A549 (cell line): ENCODE measurements around the gene NEDD8. TPM values are rescaled to one million over a fixed set of nuclear protein-coding genes. Genes with fewer than 3 reads are reported as not detected.
A peak's percentile ranks its signal among the peaks of the same experiment; 100 is the strongest.

Experiments
- ATAC-seq, 2 experiments: fragments of 200-7000 bp in 1 of 2; fragments of >200 bp in 1 of 2; cut with Nextera tagmentation in 1 of 2; cut with Tn5 transposase in 1 of 2; 3 replicates each; pipeline versions ENCODE4 v1.8.0 to v1.9.1; 2018 to 2020; ENCODE audit warnings: mild to moderate bottlenecking in 1 of 2, moderate library complexity in 1 of 2
- CTCF ChIA-PET: fragments of 300-600 bp; sonication (Branson Sonifier 250); formaldehyde crosslinking; extraction: SDS; loops from one replicate; lab custom pipeline; 2021; ENCODE audit warnings: antibody characterized with exemption, inconsistent platforms; lab: Yijun Ruan, JAX
- POLR2A ChIA-PET: fragments of 350-600 bp; formaldehyde crosslinking; extraction: SDS; loops from one replicate; lab custom pipeline; 2021; ENCODE audit warnings: antibody characterized with exemption, inconsistent platforms; lab: Yijun Ruan, JAX
- DNase-seq, 2 experiments: peaks; one replicate each; pipeline versions ENCODE4 v3.0.0 to v3.0.0-alpha.2; 2011 to 2016; ENCODE audit warnings: low read depth in 1 of 2, low spot score in 1 of 2
- FAIRE-seq: peaks from 2 replicates; lab custom pipeline; 2011; peaks lifted over from hg19 to GRCh38; lab: Jason Lieb, UNC
- H3K27ac ChIP-seq, 2 experiments: fragments of >200 bp; sonication (Bioruptor Twin); formaldehyde crosslinking; 3 replicates each; pipeline ENCODE4 v1.5.1; 2016 to 2017
- H3K4me1 ChIP-seq: fragments of >200 bp; sonication (Bioruptor Twin); formaldehyde crosslinking; 3 replicates; pipeline ENCODE4 v1.6.1; 2016
- H3K4me2 ChIP-seq: fragments of >200 bp; sonication (Bioruptor Twin); formaldehyde crosslinking; 3 replicates; pipeline ENCODE4 v1.6.1; 2016
- H3K4me3 ChIP-seq: fragments of >200 bp; sonication (Bioruptor Twin); formaldehyde crosslinking; 3 replicates; pipeline ENCODE4 v1.5.1; 2016
- H3K9me3 ChIP-seq: fragments of >200 bp; sonication (Bioruptor Twin); formaldehyde crosslinking; 3 replicates; pipeline ENCODE4 v1.6.1; 2016
- CBX2 ChIP-seq: fragments of 200-600 bp; sonication (generic); IDR thresholded peaks from 2 replicates; pipeline ENCODE4 v1.6.1; 2016; ENCODE audit warnings: low read depth, mild to moderate bottlenecking, borderline replicate concordance
- CEBPB ChIP-seq, 2 experiments: fragments of >200 bp in 1 of 2; sonication (Bioruptor Twin) in 1 of 2; formaldehyde crosslinking in 1 of 2; IDR thresholded peaks; 2 replicates each; pipeline ENCODE4 v1.6.1; 2012 to 2016
- CHD2 ChIP-seq: fragments of 150-350 bp; IDR thresholded peaks from 2 replicates; pipeline ENCODE4 v1.6.1; 2014; ENCODE audit warnings: low read length; ENCODE audit not compliant: partially characterized antibody
- EHF ChIP-seq: fragments of 250-450 bp; sonication (Bioruptor Pico); IDR thresholded peaks from 2 replicates; pipeline ENCODE4 v1.5.0; 2020; ENCODE audit warnings: mild to moderate bottlenecking
- EHMT2 ChIP-seq: fragments of 200-600 bp; sonication (generic); IDR thresholded peaks from 2 replicates; pipeline ENCODE4 v1.6.1; 2016; ENCODE audit warnings: antibody characterized with exemption, low read depth, mild to moderate bottlenecking, moderate library complexity
- ELK1 ChIP-seq: fragments of 150-350 bp; IDR thresholded peaks from 2 replicates; pipeline ENCODE4 v1.6.1; 2014; ENCODE audit warnings: low read depth, mild to moderate bottlenecking, low read length
- ESRRA ChIP-seq: fragments of 150-350 bp; IDR thresholded peaks from 2 replicates; pipeline ENCODE4 v1.6.1; 2014; ENCODE audit warnings: mild to moderate bottlenecking, low read length, borderline replicate concordance
- FOSL2 ChIP-seq, 2 experiments: fragments of 450-650 bp in 1 of 2; fragments of >200 bp in 1 of 2; sonication (Bioruptor Twin) in 1 of 2; formaldehyde crosslinking; IDR thresholded peaks; 2 replicates each; pipeline versions ENCODE4 v1.5.0 to v1.6.1; 2016 to 2020; ENCODE audit warnings: mild to moderate bottlenecking in 1 of 2, moderate library complexity in 1 of 2
- GATA3 ChIP-seq: IDR thresholded peaks from 2 replicates; pipeline ENCODE4 v1.6.1; 2012; ENCODE audit warnings: borderline replicate concordance
- HDAC2 ChIP-seq: fragments of 200-600 bp; sonication (generic); IDR thresholded peaks from 2 replicates; pipeline ENCODE4 v1.6.1; 2016
- HES2 ChIP-seq: fragments of >200 bp; sonication (Bioruptor Twin); formaldehyde crosslinking; IDR thresholded peaks from 2 replicates; pipeline ENCODE4 v1.6.1; 2016
- HOXA7 ChIP-seq: fragments of 250-450 bp; sonication (Bioruptor Pico); IDR thresholded peaks from 2 replicates; pipeline ENCODE4 v1.5.0; 2020; ENCODE audit warnings: mild to moderate bottlenecking, moderate library complexity
- JUN ChIP-seq, 2 experiments: fragments of >200 bp; sonication (Bioruptor Twin); formaldehyde crosslinking; IDR thresholded peaks; 2 replicates in 1 of 2; 3 replicates in 1 of 2; pipeline ENCODE4 v1.6.1; 2016 to 2017
- JUNB ChIP-seq: fragments of >200 bp; sonication (Bioruptor Twin); formaldehyde crosslinking; IDR thresholded peaks from 2 replicates; pipeline ENCODE4 v1.6.1; 2016
- KDM5A ChIP-seq: fragments of 200-600 bp; sonication (generic); IDR thresholded peaks from 2 replicates; pipeline ENCODE4 v1.6.1; 2016; ENCODE audit warnings: antibody characterized with exemption, mild to moderate bottlenecking
- MAZ ChIP-seq: fragments of 150-350 bp; IDR thresholded peaks from 2 replicates; pipeline ENCODE4 v1.6.1; 2014; ENCODE audit warnings: antibody characterized with exemption, low read depth, low read length, borderline replicate concordance
- NR3C1 ChIP-seq: fragments of >200 bp; sonication (Bioruptor Twin); formaldehyde crosslinking; IDR thresholded peaks from 3 replicates; pipeline ENCODE4 v1.6.1; 2017
- PBX3 ChIP-seq: IDR thresholded peaks from 2 replicates; pipeline ENCODE4 v1.6.1; 2012
- PHF8 ChIP-seq: fragments of 200-600 bp; sonication (generic); IDR thresholded peaks from 2 replicates; pipeline ENCODE4 v1.6.1; 2016; ENCODE audit warnings: low read depth, mild to moderate bottlenecking, antibody characterized with exemption, moderate library complexity, borderline replicate concordance
- RAD21 ChIP-seq, 2 experiments: fragments of >200 bp in 1 of 2; sonication (Bioruptor Twin) in 1 of 2; formaldehyde crosslinking in 1 of 2; IDR thresholded peaks in 1 of 2; conservative IDR thresholded peaks in 1 of 2; 2 replicates in 1 of 2; 3 replicates in 1 of 2; pipeline ENCODE4 v1.6.1; 2012 to 2018; ENCODE audit warnings: inconsistent platforms in 1 of 2
- REST ChIP-seq: fragments of 200-600 bp; sonication (generic); IDR thresholded peaks from 2 replicates; pipeline ENCODE4 v1.6.1; 2016; ENCODE audit warnings: antibody characterized with exemption, mild to moderate bottlenecking, moderate library complexity
- RFX5 ChIP-seq: fragments of 450-650 bp; IDR thresholded peaks from 2 replicates; pipeline ENCODE4 v1.7.1; 2014; ENCODE audit warnings: antibody characterized with exemption, mild to moderate bottlenecking, moderate library complexity
- SREBF2 ChIP-seq: fragments of 450-650 bp; IDR thresholded peaks from 2 replicates; pipeline ENCODE4 v1.6.1; 2014; ENCODE audit warnings: mild to moderate bottlenecking, moderate library complexity
- TFCP2L1 ChIP-seq: fragments of 250-450 bp; sonication (Bioruptor Pico); IDR thresholded peaks from 2 replicates; pipeline ENCODE4 v1.5.0; 2021; ENCODE audit warnings: mild to moderate bottlenecking
- TP53 ChIP-seq: fragments of 250-450 bp; sonication (Bioruptor Pico); IDR thresholded peaks from 2 replicates; pipeline ENCODE4 v1.5.0; 2021; ENCODE audit warnings: mild to moderate bottlenecking, moderate library complexity
- ZNF302 ChIP-seq: fragments of 250-450 bp; sonication (Bioruptor Pico); IDR thresholded peaks from 2 replicates; pipeline ENCODE4 v1.9.0; 2021; ENCODE audit warnings: inconsistent platforms, mild to moderate bottlenecking, moderate library complexity
- ZSCAN20 ChIP-seq: fragments of 250-450 bp; sonication (Bioruptor Pico); IDR thresholded peaks from 2 replicates; pipeline ENCODE4 v1.8.0; 2022; ENCODE audit warnings: mild to moderate bottlenecking, moderate library complexity
- WGBS: methylation state at CpG from one replicate; pipeline ENCODE4 v1.1.6; 2017; ENCODE audit errors: missing lambda C conversion rate; 5-methylcytosine and 5-hydroxymethylcytosine counted together
- polyA minus RNA-seq: library from RNA; depleted of rRNA, polyadenylated mRNA; stranded (reverse); fragments of >200 nt; gene quantifications from 2 replicates; pipeline ENCODE4 v1.2.3, GENCODE V29; 2011; rRNA and poly(A)+ RNA removed
- polyA plus RNA-seq, 4 experiments: library from polyadenylated mRNA; depleted of rRNA in 3 of 4; stranded (reverse); fragments of >200 nt; fragmentation: RNase III in 1 of 4; extraction: RNeasy Plus Mini Kit Qiagen cat#74134 plus additional on column Dnase treatment in 1 of 4; gene quantifications; 2 replicates in 3 of 4; 3 replicates in 1 of 4; pipeline ENCODE4 v1.2.3, GENCODE V29; 2011 to 2017
- TF ChIP-seq, protein P1 (sequence below): IDR thresholded peaks from 2 replicates; pipeline ENCODE4 v1.6.1; 2012; ENCODE audit warnings: low read depth, borderline replicate concordance
- TF ChIP-seq, protein P2 (sequence below): IDR thresholded peaks from 2 replicates; pipeline ENCODE4 v1.6.1; 2012
- TF ChIP-seq, protein P3 (sequence below): fragments of >200 bp; sonication (Bioruptor Twin); formaldehyde crosslinking; IDR thresholded peaks from 3 replicates; pipeline ENCODE4 v1.6.1; 2016
- TF ChIP-seq, protein P4 (sequence below): fragments of 250-450 bp; sonication (Bioruptor Pico); IDR thresholded peaks from 2 replicates; pipeline ENCODE4 v1.5.0; 2020; ENCODE audit warnings: low read depth, mild to moderate bottlenecking, moderate library complexity

The NEDD8 gene
- 381 and 433 TPM in 2 replicates for polyA plus RNA-seq (2011; rRNA removed)
- polyA plus RNA-seq (2012; cell fraction: cytosol; rRNA removed), result 319 and 406 TPM in 2 replicates
- polyA plus RNA-seq (2012; cell fraction: nucleus; rRNA removed), result 84.0 and 134 TPM in 2 replicates
- 561 to 594 TPM (median 589 TPM) in 3 replicates for polyA plus RNA-seq (2017; fragmentation: RNase III; extraction: RNeasy Plus Mini Kit Qiagen cat#74134 plus additional on column Dnase treatment)
- polyA minus RNA-seq, result 93.2 and 113 TPM in 2 replicates

- ChIA-PET POLR2A (interaction anchor here (0.7 to 1.0 kb wide), 2 partner anchors 10 to 42 kb away, joined by 5 to 7 read pairs; partner anchors contain the start of gene TINF2), CTCF (interaction anchor here (0.5 to 1.9 kb wide), 3 partner anchors 8 to 65 kb away, joined by 3 to 12 read pairs (median 4); partner anchors contain the start of gene TINF2)
- Histone ChIP-seq H3K4me1 (peaks cover 18% of the 10 kb centered on the region), H3K27ac (peak within 1 kb of the TSS; percentile 85 to 96), H3K4me3 (peak within 1 kb of the TSS; percentile 73), H3K9me3 (no peaks in the 10 kb centered on the region), H3K4me2 (peak within 1 kb of the TSS; percentile 94)
- ATAC-seq (peak; percentile 91 to 92), DNase-seq (peak; percentile 89 to 92), FAIRE-seq (no peak)
- WGBS, result 0% methylated on average over 17 of the region's 30 CpGs
- TF ChIP-seq CEBPB (IDR thresholded peaks at IDR 0.05) (peak in 1 of 2 experiments; percentile 37; a peak in 1 of 4 replicates), ZNF302 (CRISPR knock-in tag) (no peak), TFCP2L1 (CRISPR knock-in tag) (no peak), CHD2 (no peak), NR3C1 (no peak), REST (no peak), HOXA7 (CRISPR knock-in tag) (no peak), PBX3 (peak; percentile 43; the same call in 1 of the 2 replicates), RFX5 (no peak), JUN (IDR thresholded peaks at IDR 0.05) (peak in 1 of 2 experiments; percentile 78; a peak in 4 of 5 replicates), JUNB (no peak), RAD21 (conservative IDR thresholded peaks at IDR 0.05 in 1 of 2, IDR thresholded peaks at IDR 0.05 in 1 of 2) (no peak), KDM5A (0 out of 2 replicates have a peak, but pooled peaks have one; percentile 30), FOSL2 (IDR thresholded peaks at IDR 0.05) (no peak), FOSL2 (CRISPR knock-in tag; IDR thresholded peaks at IDR 0.05) (no peak), HES2 (no peak), EHMT2 (no peak), TP53 (CRISPR knock-in tag) (no peak), HDAC2 (no peak), ELK1 (no peak), GATA3 (no peak), ZSCAN20 (CRISPR knock-in tag) (no peak), MAZ (no peak), EHF (CRISPR knock-in tag) (no peak), PHF8 (peak; percentile 31; the same call in 1 of the 2 replicates), ESRRA (no peak), CBX2 (no peak), SREBF2 (no peak)
- TF ChIP-seq, protein P1, sequence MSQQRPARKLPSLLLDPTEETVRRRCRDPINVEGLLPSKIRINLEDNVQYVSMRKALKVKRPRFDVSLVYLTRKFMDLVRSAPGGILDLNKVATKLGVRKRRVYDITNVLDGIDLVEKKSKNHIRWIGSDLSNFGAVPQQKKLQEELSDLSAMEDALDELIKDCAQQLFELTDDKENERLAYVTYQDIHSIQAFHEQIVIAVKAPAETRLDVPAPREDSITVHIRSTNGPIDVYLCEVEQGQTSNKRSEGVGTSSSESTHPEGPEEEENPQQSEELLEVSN, result peak; percentile 48; the same call in 1 of the 2 replicates
- TF ChIP-seq, protein P2, sequence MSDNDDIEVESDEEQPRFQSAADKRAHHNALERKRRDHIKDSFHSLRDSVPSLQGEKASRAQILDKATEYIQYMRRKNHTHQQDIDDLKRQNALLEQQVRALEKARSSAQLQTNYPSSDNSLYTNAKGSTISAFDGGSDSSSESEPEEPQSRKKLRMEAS, result no peak
- TF ChIP-seq, protein P3, sequence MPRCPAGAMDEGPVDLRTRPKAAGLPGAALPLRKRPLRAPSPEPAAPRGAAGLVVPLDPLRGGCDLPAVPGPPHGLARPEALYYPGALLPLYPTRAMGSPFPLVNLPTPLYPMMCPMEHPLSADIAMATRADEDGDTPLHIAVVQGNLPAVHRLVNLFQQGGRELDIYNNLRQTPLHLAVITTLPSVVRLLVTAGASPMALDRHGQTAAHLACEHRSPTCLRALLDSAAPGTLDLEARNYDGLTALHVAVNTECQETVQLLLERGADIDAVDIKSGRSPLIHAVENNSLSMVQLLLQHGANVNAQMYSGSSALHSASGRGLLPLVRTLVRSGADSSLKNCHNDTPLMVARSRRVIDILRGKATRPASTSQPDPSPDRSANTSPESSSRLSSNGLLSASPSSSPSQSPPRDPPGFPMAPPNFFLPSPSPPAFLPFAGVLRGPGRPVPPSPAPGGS, result 0 out of 3 replicates have a peak, but pooled peaks have one; percentile 18
- TF ChIP-seq, protein P4, sequence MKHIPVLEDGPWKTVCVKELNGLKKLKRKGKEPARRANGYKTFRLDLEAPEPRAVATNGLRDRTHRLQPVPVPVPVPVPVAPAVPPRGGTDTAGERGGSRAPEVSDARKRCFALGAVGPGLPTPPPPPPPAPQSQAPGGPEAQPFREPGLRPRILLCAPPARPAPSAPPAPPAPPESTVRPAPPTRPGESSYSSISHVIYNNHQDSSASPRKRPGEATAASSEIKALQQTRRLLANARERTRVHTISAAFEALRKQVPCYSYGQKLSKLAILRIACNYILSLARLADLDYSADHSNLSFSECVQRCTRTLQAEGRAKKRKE (CRISPR knock-in tag), result no peak
Observed at GRCh38 chr14:24232121-24232644, at the start of gene NEDD8. NEDD8 (minus strand) TSS chr14:24232367; CDS start chr14:24232267, 100 bp downstream.
